D721Med (cell line): Measurements from ENCODE around the gene NCS1.

Experiments used
- DNase-seq: peaks from one replicate; pipeline ENCODE4 v3.0.0; 2011; ENCODE audit warnings: low spot score; ENCODE audit not compliant: insufficient read length
- FAIRE-seq: peaks from 2 replicates; lab custom pipeline; 2011; peaks lifted over from hg19 to GRCh38; lab: Jason Lieb, UNC
- CTCF ChIP-seq: IDR thresholded peaks from 2 replicates; pipeline ENCODE4 v1.5.1; 2012; ENCODE audit warnings: mild to moderate bottlenecking, control low read depth; ENCODE audit not compliant: insufficient read depth; ENCODE audit errors: missing control alignments

The NCS1 gene

GRCh38 chr9:130172161-130172857, at the start of gene NCS1:
Gene NCS1 (plus strand): TSS chr9:130172404. CDS start chr9:130172664, 260 bp downstream.
- no peak for FAIRE-seq
- no peak for TF ChIP-seq CTCF
- peak; percentile 95 for DNase-seq

- DNase-seq, result no peak
These were observed 49.7 kb upstream of the NCS1 start for GRCh38 chr9:130122456-130122855.

GRCh38 chr9:130124085-130124860, 47.9 kb upstream of the NCS1 start:
- DNase-seq (no peak), FAIRE-seq (no peak)
- no peak for TF ChIP-seq CTCF

More at GRCh38 chr9:130122456-130122855, 49.7 kb upstream of the NCS1 start:
- no peak for FAIRE-seq
- TF ChIP-seq CTCF, result no peak

GRCh38 chr9:130126721-130127433, 45.3 kb upstream of the NCS1 start:
- no peak for DNase-seq
- FAIRE-seq, result no peak
- no peak for TF ChIP-seq CTCF

- FAIRE-seq, result no peak
- no peak for DNase-seq
- TF ChIP-seq CTCF, result no peak
These were observed 44.0 kb upstream of the NCS1 start for GRCh38 chr9:130128251-130128650.

GRCh38 chr9:130128733-130129431, 43.3 kb upstream of the NCS1 start:
- DNase-seq (no peak), FAIRE-seq (no peak)
- no peak for TF ChIP-seq CTCF
